Measurements from ENCODE around the gene RALB. TPM values are rescaled to one million over a fixed set of nuclear protein-coding genes. Genes with fewer than 3 reads are reported as not detected.

Gene RALB
- total RNA-seq, 1 donor from 2014 or later: 56.0 TPM

DNA sequence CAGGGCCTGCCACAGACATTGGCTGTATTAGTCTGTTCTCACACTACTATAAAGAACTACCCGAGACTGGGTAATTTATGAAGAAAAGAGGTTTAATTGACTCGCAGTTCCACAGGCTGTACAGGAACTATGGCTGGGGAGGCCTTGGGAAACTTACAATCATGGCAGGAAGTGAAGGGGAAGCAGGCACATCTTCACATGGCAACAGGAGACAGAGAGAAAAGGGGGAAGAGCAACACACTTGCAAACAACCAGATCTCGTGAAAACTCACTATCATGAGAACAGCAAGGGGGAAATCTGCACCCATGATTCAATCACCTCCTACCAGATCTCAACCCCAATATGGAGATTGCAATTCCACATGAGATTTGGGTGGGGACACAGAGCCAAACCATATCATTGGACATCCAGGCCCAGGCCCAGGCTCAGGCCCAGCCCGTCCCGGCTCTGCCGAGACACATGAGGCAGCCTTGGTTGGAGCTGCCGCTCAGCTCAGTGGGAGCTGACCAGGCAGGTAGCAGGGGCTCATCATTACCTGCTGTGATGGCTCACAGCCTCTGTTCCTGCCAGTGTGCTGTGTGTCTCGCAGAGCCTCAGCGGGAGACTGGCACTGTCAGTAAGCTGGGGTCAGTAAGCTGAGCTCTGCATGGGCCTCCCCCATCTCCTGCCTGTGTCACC, 8.6 kb upstream of the RALB start:
- no peak overlapping the region for H3K4me3 ChIP-seq (ENCODE audit: low read depth, low read length)
- no peak for DNase-seq (ENCODE audit: low read depth)
- TF ChIP-seq, protein P1, sequence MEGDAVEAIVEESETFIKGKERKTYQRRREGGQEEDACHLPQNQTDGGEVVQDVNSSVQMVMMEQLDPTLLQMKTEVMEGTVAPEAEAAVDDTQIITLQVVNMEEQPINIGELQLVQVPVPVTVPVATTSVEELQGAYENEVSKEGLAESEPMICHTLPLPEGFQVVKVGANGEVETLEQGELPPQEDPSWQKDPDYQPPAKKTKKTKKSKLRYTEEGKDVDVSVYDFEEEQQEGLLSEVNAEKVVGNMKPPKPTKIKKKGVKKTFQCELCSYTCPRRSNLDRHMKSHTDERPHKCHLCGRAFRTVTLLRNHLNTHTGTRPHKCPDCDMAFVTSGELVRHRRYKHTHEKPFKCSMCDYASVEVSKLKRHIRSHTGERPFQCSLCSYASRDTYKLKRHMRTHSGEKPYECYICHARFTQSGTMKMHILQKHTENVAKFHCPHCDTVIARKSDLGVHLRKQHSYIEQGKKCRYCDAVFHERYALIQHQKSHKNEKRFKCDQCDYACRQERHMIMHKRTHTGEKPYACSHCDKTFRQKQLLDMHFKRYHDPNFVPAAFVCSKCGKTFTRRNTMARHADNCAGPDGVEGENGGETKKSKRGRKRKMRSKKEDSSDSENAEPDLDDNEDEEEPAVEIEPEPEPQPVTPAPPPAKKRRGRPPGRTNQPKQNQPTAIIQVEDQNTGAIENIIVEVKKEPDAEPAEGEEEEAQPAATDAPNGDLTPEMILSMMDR (conservative IDR thresholded peaks at IDR 0.05; ENCODE audit: low read depth, low read length): no peak

DNA sequence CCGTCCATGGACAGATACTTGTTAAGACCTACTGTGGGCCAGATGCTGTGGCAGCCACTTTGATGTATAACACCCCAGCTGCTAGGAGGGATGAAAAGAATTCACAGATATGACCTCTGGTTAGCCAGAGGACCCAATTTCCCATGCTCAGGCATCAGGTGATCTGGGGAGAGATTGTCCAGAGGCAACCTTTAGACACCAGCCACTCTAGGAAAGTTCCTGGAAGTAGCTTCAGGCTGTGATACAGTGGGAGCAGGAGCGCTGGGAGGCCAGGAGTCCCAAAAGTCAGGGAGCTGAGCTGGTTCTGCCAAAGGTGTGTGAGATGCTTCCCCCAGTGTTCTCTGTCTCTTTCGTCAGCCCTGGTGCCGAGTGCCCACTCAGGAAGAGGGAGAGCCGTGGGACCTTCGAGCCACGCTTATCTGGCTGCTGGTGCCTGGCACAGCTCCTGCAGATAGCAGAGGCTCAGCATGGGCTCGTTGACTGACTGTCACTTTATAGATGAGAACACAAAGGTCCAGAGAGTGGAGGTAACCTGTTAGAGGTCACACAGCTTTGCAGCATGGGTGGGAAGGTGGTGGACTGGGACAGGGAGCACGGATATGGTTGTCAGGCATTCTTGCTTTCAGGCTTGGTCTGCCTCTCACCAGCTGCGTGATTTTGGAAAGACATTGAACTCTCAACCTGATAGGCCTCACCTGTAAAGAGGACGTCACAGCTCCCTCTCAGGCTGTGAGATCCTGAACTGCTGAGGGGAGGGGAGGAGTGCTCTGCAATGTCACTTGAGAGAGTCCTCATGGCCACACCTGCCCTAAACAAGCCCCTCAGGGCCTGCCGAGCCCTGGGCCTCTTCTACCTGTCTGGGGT, 7.8 kb upstream of the RALB start:
- no peak for DNase-seq (ENCODE audit: low read depth)
- TF ChIP-seq, protein P1 (conservative IDR thresholded peaks at IDR 0.05; ENCODE audit: low read depth, low read length): no peak
- H3K4me3 ChIP-seq (ENCODE audit: low read depth, low read length): no peak overlapping the region

DNA sequence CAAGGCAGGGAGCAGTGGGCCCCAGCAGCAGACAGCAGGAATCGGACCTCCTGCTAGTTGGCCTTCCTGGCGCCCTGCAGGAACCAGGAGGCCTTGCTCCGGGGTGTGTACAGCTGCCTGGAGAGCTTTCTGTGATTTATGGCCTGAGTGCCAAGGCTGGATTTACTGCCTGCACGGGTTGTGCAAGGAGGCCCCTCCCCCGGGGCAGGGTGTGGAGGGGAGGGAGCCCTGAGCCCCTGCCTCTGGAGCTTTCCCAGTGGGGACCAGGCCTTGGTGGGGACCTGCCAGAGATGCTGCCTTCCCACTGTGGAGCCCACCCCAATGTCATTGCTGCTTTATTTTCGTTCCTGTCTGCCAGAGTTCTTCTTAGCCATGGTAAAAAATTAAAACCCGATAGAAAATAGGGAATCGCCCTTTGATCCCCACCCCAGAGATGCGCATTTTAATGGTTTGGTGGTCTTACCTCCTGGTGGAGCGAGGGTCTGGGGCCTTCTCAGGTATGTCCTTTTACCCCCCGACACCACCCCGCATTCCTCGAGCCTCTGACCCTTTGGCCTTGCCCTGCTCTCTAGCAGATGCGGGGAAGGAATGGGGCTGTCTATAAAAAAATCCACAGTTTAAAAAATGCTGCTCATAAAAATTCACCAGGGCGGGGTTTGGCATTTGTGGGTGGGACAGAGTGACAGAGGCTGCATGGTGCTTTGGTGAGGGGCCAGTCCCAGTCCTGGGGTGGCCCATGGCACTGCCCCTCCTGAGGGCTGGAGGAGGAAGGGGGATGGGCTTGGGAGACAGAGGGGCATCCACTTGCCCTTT, 6.9 kb upstream of the RALB start:
- TF ChIP-seq, protein P1 (conservative IDR thresholded peaks at IDR 0.05; ENCODE audit: low read depth, low read length): no peak
- no peak for DNase-seq (ENCODE audit: low read depth)
- no peak overlapping the region for H3K4me3 ChIP-seq (ENCODE audit: low read depth, low read length)

DNA sequence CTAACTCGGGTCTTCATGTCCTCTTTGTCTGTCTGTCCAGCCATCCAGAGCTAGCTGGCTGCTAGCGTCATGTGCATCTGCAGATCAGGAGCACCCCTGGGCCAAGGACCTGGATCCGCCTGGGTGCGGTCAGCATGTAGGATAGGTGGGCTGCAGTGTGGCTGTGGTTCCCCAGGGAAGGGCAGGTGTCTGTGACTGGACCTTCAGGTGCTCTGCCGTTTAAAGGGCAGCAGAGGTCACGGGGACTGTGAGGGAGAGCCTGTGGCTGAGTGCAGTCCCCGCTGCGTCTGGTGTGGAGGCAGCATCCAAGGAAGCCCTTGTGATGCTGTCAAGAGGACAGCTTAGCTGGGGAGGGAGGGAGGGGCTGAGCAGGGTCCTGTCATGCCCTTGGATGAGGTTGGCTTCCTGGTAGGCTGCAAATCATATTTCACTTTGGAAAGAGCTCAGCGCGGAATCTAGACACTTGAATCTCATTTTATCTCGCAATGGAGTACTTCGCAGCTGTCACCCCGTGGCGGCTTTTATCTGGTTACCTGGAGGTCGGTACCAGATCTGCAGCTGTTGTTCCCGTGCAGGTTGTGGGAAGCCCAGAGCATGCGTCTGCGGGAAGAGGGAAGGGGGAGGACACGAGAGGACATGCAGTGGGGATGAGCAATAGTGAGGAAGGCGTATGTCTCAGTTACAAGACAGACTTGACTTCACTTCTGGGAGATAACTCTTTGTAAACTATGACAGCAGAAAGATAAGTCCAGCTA, 5.9 kb upstream of the RALB start:
- no peak for DNase-seq (ENCODE audit: low read depth)
- TF ChIP-seq, protein P1 (conservative IDR thresholded peaks at IDR 0.05; ENCODE audit: low read depth, low read length): no peak
- no peak overlapping the region for H3K4me3 ChIP-seq (ENCODE audit: low read depth, low read length)

DNA sequence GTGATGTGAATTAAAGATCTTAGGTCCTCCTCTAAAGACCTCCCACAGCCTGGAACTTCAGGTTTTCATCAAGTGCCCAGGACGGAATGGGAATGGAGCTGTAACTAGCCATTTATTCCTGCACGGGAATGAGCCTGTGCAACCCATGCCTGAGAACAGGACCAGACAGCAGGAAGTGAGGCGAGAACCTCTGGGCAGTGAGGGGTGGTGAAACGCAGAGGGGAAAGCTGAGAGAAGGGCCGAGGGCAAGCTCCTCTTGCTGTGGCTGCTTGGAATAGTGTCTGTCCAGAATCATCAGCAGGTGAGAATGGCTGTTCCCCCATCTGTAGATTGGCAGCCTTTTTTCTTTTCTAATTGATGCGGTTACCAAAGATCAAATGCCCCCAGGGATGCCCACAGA, 4.8 kb upstream of the RALB start:
- TF ChIP-seq, protein P1 (conservative IDR thresholded peaks at IDR 0.05; ENCODE audit: low read depth, low read length): no peak
- H3K4me3 ChIP-seq (ENCODE audit: low read depth, low read length): no peak overlapping the region
- no peak for DNase-seq (ENCODE audit: low read depth)

DNA sequence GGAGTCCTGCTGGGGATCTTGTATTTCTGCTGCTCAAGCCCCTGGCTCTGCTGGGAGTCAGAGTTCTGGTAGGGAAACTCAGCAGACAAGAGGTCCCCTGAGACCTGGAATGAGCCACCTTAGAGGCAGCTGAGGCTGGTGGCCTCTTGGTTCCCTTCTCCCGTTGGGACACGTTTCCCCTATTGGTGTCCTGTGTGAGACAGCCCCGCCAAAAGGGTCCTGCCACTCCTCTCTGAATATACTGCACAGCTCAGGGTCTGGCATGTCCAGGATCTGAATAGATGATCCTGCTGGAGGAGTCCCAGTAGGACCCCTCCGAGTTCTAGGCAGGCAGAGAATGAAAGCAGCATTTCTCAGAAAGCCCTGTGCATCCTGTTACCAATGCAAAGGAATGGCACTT, 2.0 kb upstream of the RALB start:
- TF ChIP-seq, protein P1 (conservative IDR thresholded peaks at IDR 0.05; ENCODE audit: low read depth, low read length): no peak
- H3K4me3 ChIP-seq (ENCODE audit: low read depth, low read length): no peak overlapping the region
- DNase-seq (ENCODE audit: low read depth): no peak
